H1 (cell line): ENCODE results near the gene SLC35B1. TPM values are rescaled to one million over a fixed set of nuclear protein-coding genes. Genes with fewer than 3 reads are reported as not detected.

Experiments
- BACH1 ChIP-seq: IDR thresholded peaks from 2 replicates; pipeline ENCODE4 v1.6.1; 2012; ENCODE audit warnings: low read length, improper control_type of control experiment
- CBX5 ChIP-seq: fragments of 300-800, 300-1000 bp; sonication (generic); IDR thresholded peaks from 2 replicates; pipeline ENCODE4 v1.7.1; 2016; ENCODE audit warnings: antibody characterized with exemption, low read length, low read depth
- CEBPB ChIP-seq: IDR thresholded peaks from 2 replicates; pipeline ENCODE4 v1.6.1; 2012; ENCODE audit warnings: low read depth, low read length
- CTCF ChIP-seq, 3 experiments: IDR thresholded peaks; 1 replicate in 2 of 3; 2 replicates in 1 of 3; pipeline versions ENCODE4 v1.5.1 to v1.6.1; 2011; ENCODE audit warnings: low read length in 3 of 3, mild to moderate bottlenecking in 3 of 3, inconsistent platforms in 2 of 3, low read depth in 1 of 3, moderate library complexity in 1 of 3; ENCODE audit not compliant: insufficient read depth in 1 of 3; ENCODE audit errors: control extremely low read depth in 1 of 3
- E2F6 ChIP-seq: IDR thresholded peaks from 2 replicates; pipeline ENCODE4 v1.6.1; 2012; ENCODE audit warnings: inconsistent platforms
- EGR1 ChIP-seq: IDR thresholded peaks from 2 replicates; pipeline ENCODE4 v1.6.1; 2011; ENCODE audit warnings: low read depth, low read length, borderline replicate concordance
- GTF2F1 ChIP-seq: IDR thresholded peaks from 2 replicates; pipeline ENCODE4 v1.6.1; 2012; ENCODE audit warnings: low read depth, low read length, improper control_type of control experiment, borderline replicate concordance
- HDAC2 ChIP-seq, 2 experiments: fragments of 300-600 bp in 1 of 2; sonication (generic) in 1 of 2; IDR thresholded peaks; 2 replicates each; pipeline ENCODE4 v1.6.1; 2011 to 2012; ENCODE audit warnings: low read depth in 2 of 2, low read length in 2 of 2, mild to moderate bottlenecking in 2 of 2, moderate library complexity in 2 of 2, borderline replicate concordance in 1 of 2, inconsistent platforms in 1 of 2
- JUND ChIP-seq: IDR thresholded peaks from 2 replicates; pipeline ENCODE4 v1.6.1; 2011; ENCODE audit warnings: mild to moderate bottlenecking, improper control_type of control experiment, low read length
- KDM1A ChIP-seq: fragments of 200-600, 300-600 bp; sonication (generic); IDR thresholded peaks from 2 replicates; pipeline ENCODE4 v1.7.1; 2016; ENCODE audit warnings: mild to moderate bottlenecking, low read length, borderline replicate concordance
- PHF8 ChIP-seq: fragments of 200-600 bp; sonication (generic); conservative IDR thresholded peaks from 2 replicates; pipeline ENCODE4 v1.7.1; 2012; ENCODE audit warnings: low read depth, mild to moderate bottlenecking, inconsistent platforms, low read length, moderate library complexity
- RAD21 ChIP-seq, 2 experiments: IDR thresholded peaks in 1 of 2; conservative IDR thresholded peaks in 1 of 2; 2 replicates each; pipeline ENCODE4 v1.6.1; 2011; ENCODE audit warnings: low read depth in 2 of 2, low read length in 2 of 2, improper control_type of control experiment in 1 of 2, inconsistent platforms in 1 of 2, mild to moderate bottlenecking in 1 of 2, moderate library complexity in 1 of 2
- RBBP5 ChIP-seq: IDR thresholded peaks from 2 replicates; pipeline ENCODE4 v1.7.1; 2012; ENCODE audit warnings: low read depth, mild to moderate bottlenecking, inconsistent platforms, low read length, moderate library complexity, borderline replicate concordance
- RNF2 ChIP-seq: fragments of 200-900, 300-1000 bp; sonication (generic); IDR thresholded peaks from 2 replicates; pipeline ENCODE4 v1.7.1; 2016; ENCODE audit warnings: borderline replicate concordance, low read depth, mild to moderate bottlenecking, antibody characterized with exemption, low read length; ENCODE audit not compliant: poor library complexity, severe bottlenecking; ENCODE audit errors: missing control alignments
- SIRT6 ChIP-seq: IDR thresholded peaks from one replicate; pipeline ENCODE4 v1.7.1; 2012; ENCODE audit warnings: low read length, inconsistent platforms
- SP1 ChIP-seq: IDR thresholded peaks from 2 replicates; pipeline ENCODE4 v1.6.1; 2011; ENCODE audit warnings: low read depth, low read length
- SRF ChIP-seq: IDR thresholded peaks from 2 replicates; pipeline ENCODE4 v1.6.1; 2011; ENCODE audit warnings: mild to moderate bottlenecking, low read depth, low read length, moderate library complexity
- TEAD4 ChIP-seq: IDR thresholded peaks from 2 replicates; pipeline ENCODE4 v1.6.1; 2012; ENCODE audit warnings: low read depth, low read length, inconsistent platforms, mixed read lengths
- polyA plus RNA-seq, 7 experiments: library from polyadenylated mRNA; depleted of rRNA in 3 of 7; stranded (reverse) in 5 of 7; unstranded in 2 of 7; fragments of >200 nt in 5 of 7; fragments of 200-250 nt in 2 of 7; gene quantifications; 1 replicate in 5 of 7; 2 replicates in 1 of 7; 4 replicates in 1 of 7; pipeline versions ENCODE4 v1.2.1 to v1.2.3, GENCODE V29; 2011 to 2013; ENCODE audit warnings: missing spikeins in 2 of 7, mixed read lengths in 2 of 7
- total RNA-seq: library from RNA; stranded (reverse); fragmentation: NEBNext Ultra II Directional; extraction: Animal tissue kit (Norgen Biotek cat#: 25700); gene quantifications from 2 replicates; pipeline ENCODE4 v1.2.1, GENCODE V29; 2021

SLC35B1 gene
- total and polyA plus RNA-seq, 2 of the 8 experiments (the other 6 are each of a cell fraction or from before 2014, with no cell fraction given): 56.5 to 87.7 TPM

- TF ChIP-seq SRF: peak; percentile 2; the same call in 1 of the 2 replicates
- peak; percentile 93 for TF ChIP-seq SP1
- no peak; the same call in 1 of the 2 replicates for TF ChIP-seq E2F6
- peak; percentile 90 to 95 (median 91) for TF ChIP-seq CTCF (IDR thresholded peaks at IDR 0.05; ENCODE audit: control extremely low read depth in 1 of 3, insufficient read depth in 1 of 3, low read depth in 1 of 3, low read length in 3 of 3)
- peak; percentile 50; the same call in 1 of the 2 replicates for TF ChIP-seq JUND
- peak; percentile 13; the same call in 1 of the 2 replicates for TF ChIP-seq CEBPB
- peak in 1 of 2 experiments; percentile 83; a peak in 1 of 4 replicates for TF ChIP-seq HDAC2 (IDR thresholded peaks at IDR 0.05; ENCODE audit: borderline replicate concordance in 1 of 2, low read depth in 2 of 2, low read length in 2 of 2)
- peak; percentile 85 for TF ChIP-seq RBBP5
- TF ChIP-seq EGR1: peak; percentile 56; the same call in 1 of the 2 replicates
- no peak for TF ChIP-seq SIRT6
- TF ChIP-seq RNF2: no peak
- peak; percentile 46; the same call in 1 of the 2 replicates for TF ChIP-seq GTF2F1
- no peak for TF ChIP-seq BACH1
- peak; percentile 73; the same call in 1 of the 2 replicates for TF ChIP-seq KDM1A
- no peak for TF ChIP-seq CBX5
- TF ChIP-seq RAD21 (IDR thresholded peaks at IDR 0.05 in 1 of 2, conservative IDR thresholded peaks at IDR 0.05 in 1 of 2; ENCODE audit: low read depth in 2 of 2, low read length in 2 of 2): peak; percentile 52 to 68
- peak; percentile 93 for TF ChIP-seq TEAD4
- TF ChIP-seq PHF8: peak; percentile 94
These were observed at the start of gene SLC35B1 (continued) for GRCh38 chr17:49707608-49708514.
